NT2/D1 (cell line): ENCODE results near the gene TPM4.

ENCODE experiments used
- SUZ12 ChIP-seq: IDR thresholded peaks from 2 replicates; pipeline ENCODE4 v1.6.1; 2011; ENCODE audit not compliant: insufficient read length, insufficient read depth; ENCODE audit errors: extremely low read depth
- YY1 ChIP-seq: IDR thresholded peaks from 2 replicates; pipeline ENCODE4 v1.6.1; 2011; ENCODE audit not compliant: insufficient read length, insufficient read depth
- ZNF274 ChIP-seq: IDR thresholded peaks from 2 replicates; pipeline ENCODE4 v1.6.1; 2011; ENCODE audit warnings: mild to moderate bottlenecking, low read depth, low read length

DNA sequence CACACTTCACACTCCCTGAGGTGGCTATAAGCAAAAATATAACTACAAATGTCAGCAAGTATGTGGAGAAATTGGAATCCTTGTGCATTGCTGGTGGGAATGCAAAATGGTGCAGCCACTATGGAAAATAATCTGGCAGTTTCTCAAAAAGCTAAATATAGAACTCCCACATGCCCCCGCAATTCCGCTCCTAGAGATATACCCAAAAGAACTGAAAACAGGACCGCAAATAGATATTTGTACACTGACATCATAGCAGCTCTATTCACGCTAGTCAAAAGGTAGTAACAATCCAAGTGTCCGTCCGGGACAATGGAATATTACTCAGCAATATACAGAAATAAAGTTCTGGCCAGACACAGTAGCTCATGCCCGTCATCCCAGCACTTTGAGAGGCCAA lies 31.5 kb upstream of the TPM4 start:
- TF ChIP-seq YY1 (no peak), ZNF274 (no peak), SUZ12 (no peak)
